Middle frontal gyrus (tissue), 1 donor: ENCODE measurements around the gene TMPRSS7.
A peak's percentile ranks its signal among the peaks of the same experiment; 100 is the strongest.
"Not testable (repeated sequence)": the region's sequence is repeated elsewhere in the genome, so short reads cannot be mapped to it uniquely, and the experiment has no call there.

Experiments
- DNase-seq: peaks from one replicate; pipeline ENCODE4 v3.0.0-alpha.2; 2015; ENCODE audit warnings: low spot score; ENCODE audit errors: extremely low spot score

TMPRSS7 gene

DNA sequence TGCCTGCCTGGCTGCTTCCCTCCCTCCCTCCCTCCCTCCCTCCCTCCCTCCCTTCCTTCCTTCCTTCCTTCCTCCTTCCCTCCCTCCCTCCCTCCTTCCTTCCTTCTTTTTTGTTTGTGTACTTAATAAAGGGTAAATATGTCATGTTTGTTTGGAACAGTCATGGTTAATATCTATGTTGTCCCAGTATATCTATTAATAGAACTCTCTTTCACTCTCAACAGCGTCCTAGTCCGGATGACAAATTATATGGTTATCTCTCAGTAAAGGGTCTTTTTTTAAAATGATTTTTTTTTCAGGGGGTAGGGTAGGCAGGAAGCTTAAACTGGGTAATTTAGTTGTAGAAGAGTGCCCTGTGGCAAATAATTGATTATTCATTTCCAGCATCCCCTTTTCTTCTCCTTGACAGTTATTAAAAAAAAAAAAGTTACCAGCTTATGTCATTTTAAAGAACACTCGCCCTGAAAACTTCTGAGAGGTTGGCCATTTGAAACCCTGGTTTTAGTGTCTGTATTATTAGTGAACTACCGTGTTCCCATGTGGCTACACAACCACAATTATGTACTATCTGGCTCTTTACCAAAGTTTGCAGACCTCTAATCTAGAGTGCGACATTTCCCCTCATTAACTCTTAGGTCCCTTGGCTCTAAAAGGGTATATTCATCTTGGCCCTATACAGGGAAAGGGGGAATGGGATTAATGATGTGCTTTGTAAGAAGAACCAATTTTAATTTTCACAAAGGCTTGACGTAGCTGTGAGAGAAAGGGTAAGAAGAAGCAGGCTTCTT lies 22.1 kb upstream of the TMPRSS7 start:
- no peak for DNase-seq

DNA sequence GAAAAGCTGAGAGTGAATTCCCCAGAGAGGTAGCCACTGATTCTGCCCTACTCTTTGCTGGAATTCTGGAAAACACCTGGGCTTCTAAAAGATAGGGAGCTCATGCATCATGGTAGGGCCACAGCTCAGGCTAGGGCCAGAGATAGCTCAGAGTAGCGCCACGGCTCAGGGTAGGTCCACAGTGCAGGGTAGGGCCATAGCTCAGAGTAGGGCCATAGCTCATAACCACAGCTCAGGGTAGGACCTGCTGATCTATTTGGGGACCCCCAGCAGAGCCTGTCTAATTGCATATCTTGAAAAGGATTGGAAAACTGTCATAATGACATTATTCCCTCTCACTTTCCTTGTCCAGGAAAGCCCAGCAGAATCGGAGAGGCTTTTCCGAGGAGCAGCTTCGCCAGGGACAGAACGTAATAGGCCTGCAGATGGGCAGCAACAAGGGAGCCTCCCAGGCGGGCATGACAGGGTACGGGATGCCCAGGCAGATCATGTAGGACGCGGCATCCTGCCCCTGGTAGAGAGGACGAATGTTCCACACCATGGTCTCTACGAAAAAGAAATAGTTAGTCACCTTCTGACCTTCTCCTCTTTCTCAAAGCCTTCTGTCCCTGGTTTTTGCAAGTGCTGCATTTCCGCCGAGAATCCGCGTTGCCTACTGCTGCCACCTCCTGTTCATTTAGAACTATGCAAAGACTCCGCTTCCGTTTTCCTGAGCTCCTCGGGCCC lies 21.3 kb upstream of the TMPRSS7 start:
- DNase-seq = peak; percentile 57

DNA sequence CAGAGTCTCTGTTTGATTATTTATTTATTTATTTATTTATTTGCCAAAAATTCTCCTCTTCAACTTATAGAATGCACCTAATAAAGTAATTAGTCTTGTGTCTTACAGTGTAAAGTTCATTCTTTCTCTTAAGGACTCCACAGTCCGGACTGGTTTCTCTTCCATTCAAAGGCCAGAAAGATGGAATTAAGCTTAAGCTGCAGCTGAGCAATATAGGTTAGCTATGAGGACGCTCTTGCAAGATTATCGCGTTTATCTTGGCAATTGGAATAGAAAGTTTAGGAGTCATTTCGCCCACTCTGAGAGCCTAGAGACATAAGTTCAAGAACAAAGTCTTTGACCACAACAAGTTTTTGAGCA lies 20.8 kb upstream of the TMPRSS7 start:
- no peak for DNase-seq

DNA sequence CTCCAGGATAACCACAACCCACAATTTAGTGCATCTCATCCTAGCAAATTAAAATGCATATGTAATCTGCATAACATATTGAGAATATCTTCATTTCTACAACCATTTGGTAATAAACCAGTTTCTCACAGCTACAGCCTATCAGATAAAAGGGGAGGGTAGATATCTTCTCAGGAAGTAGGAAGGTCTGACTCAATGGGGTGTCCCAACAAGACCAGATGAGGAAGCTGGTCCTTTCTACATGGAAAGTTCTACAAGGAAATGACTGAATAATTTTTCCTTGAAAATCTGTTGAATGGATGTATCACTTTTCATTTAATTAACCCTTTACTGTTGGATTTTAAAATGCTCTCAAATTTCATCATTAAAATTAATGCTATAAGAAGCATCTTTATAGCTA lies 17.4 kb upstream of the TMPRSS7 start:
- no peak for DNase-seq

DNA sequence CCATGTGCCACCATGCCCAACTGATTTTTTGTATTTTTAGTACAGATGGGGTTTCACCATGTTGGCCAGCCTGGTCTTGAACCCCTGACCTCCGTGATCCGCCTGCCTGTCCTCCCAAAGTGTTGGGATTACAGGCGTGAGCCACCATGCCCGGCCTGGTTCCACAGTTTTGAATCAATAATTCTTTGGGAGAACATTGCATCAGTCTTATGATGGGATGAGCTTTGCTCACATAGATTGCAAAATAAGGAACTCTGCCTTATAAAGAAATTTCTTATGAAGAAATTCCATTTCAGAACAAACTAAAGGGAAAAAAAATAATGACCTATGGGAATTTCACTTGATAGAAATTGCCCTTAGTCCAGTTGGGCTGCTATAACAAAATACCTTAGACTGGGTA lies 15.8 kb upstream of the TMPRSS7 start:
- no peak for DNase-seq

DNA sequence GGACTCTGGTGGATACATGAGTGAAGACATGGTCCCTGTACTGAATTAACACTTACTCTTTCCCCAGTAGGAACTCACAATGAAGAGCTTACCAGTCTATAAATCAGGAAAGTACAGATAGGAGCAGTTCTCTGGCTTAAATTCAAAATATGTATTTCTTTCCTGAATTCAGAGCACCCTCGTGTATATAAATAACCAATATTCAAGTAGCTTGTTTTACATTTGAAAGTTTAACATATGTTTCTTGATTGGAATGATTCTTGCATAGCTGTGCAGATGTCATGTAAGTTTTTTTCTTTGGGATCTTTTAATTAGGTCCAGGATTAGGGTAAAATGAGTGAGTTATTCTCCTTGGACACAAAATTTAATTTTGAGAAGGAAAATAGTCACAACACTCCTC lies 14.8 kb upstream of the TMPRSS7 start:
- DNase-seq = no peak

DNA sequence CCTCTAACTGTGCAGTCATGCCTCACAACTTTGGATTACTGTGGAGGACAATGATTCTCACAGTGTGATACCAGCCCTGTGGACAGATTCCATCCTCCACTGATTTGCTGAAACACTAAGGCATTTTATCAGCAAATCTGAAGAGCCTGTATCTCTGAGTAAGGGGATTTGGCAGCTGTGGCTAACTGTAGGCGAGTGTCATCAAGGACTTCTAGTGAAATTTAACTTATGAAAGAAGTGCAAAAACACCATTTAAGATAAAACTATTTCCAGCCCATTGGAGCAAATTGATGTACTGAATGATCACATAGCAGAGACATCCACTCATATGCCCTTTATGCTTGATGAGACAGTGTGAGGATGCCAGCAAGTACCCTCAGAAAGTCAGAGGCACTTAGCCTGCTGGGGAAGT lies 13.9 kb upstream of the TMPRSS7 start:
- DNase-seq = no peak

DNA sequence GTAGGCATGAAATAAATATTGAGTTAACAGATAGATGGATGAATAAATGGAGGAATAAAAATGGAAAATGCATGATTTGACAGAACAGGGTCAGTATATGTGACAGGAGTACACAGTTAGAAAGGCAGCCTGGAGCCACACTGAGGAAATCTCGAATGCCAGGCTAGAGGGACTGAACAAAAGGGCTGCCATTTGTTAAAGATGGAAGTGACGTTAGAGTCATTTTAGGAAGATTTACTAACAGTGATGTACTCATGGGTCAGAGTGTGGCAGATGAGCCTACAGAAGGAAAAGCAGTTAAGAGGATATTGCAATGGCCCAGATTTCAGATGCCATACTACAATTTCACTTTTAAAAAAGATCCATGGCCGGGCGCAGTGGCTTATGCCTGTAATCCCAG lies 7.4 kb upstream of the TMPRSS7 start:
- DNase-seq = no peak

DNA sequence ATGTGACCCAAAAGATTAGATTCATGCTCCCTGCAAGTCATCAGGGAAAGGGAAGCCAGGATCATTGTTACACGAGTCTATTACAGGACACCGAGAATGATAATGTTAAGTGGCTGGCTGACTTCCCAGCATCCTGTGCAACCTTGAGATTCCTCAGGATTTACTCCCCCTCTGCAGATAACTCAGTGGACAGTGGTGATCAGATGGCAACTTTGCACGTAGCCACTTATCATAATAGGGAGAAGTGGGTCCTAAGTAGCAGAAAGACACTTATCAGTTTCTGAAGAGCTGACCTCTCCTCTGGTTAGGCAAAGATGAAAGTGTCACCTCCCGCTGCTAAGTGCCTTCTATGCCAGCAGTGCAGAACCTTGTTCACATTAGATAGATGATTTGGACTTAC lies 6.7 kb upstream of the TMPRSS7 start:
- no peak for DNase-seq

DNA sequence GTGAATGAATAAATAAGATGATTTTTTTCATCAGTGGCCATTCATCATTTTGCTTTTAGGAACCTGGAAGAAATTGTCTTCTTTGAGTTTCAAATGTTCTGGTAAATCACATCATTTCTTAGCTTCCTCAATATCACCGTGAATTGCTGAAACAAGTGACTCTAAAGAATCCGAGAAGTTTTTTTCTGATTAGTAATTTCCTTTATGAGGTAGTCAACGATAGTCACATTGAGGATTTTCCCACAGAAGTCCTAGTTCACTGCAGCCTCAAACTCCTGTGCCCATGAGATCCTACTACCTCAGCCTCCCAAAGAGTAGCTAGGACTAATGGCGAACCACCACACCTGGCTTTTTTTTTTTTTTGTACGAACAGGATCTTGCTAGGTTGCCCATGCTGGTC lies 3.6 kb upstream of the TMPRSS7 start:
- DNase-seq = no peak

DNA sequence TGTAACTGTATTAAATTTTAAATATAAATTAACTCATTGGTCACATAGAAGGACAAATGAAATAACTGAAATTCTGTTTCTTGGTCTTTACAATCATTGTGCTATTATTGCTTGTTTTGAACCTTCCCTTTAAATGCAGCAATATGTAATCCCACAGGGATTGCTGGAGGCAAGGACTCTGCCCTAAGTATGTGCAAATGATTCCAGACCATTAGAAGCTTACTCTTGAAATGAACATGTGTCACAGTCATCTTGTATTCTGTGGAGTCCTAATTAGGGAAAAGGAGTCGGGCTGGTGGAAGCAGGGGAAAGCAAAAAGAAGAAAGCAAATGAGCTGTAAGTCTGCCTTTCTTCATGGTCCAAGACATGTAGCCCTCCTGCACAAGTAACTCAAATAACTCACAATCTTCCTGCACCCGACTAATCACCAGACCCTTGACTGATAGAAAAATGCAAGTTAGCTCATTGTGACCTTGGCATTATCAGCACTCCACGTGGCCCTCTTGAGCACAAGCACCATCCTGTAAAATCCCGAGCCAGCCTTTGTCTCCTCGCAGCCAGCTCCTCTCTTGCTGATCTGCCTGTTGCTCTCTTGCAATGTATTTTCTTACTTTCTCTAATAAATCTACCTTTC lies 2.3 kb upstream of the TMPRSS7 start:
- DNase-seq = no peak

DNA sequence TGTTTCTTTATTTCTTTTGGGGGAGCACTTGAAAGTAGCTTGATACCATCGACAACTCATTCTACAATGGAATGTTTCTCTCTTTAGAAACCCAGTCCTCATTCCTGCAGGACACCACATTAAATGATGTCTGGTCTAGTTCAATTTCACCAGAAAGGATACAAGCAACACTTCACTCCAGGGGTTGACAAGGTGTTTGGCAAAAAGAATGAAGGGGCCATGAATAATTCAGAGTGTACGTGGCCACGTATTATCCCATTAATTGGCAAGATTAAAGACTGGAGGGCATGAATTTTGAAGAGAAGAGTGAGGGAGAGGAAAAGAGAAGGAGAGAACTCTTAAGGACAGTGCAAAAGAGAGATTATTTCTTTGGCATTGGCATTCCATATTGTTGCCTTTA lies 705 bp downstream of the TMPRSS7 start:
- DNase-seq = no peak

DNA sequence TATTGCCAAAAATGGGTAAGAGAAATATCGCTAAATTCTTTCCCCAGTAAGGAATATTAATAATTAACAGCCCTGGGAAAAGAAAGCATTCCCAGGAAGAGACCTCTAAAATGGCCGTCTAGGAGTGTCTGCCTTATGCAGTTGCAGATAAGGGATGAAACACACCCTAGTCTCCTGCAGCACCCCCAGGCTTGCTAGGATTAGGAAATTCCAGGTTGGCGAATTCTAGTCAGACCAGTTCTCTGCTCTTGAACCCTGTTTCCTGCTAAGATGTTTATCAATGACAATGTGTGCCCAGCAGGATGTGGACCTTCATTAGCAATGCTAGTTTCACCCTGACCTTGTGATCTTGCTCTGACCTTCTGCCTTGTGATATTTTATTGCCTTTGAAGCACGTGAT lies 2.7 kb downstream of the TMPRSS7 start:
- not testable (repeated sequence) for DNase-seq

DNA sequence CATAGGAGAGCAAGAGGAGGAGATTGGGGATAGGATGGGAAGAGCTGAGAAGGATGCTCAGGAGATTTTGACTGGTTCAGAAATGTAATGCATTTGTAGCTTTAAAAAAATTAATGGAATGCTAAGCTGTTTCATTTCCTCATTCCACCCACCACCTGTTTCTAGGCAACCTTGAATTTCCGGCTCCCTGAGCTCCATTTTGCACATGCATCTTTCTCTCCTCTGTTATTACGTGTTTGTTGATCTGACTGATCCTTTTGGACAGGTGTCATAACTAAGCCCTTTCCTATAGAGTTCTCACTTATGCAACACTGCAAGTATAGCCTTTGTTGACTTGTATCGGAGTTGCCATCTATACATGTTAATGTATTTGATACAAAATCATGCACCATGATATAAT lies 4.3 kb downstream of the TMPRSS7 start:
- DNase-seq = no peak

DNA sequence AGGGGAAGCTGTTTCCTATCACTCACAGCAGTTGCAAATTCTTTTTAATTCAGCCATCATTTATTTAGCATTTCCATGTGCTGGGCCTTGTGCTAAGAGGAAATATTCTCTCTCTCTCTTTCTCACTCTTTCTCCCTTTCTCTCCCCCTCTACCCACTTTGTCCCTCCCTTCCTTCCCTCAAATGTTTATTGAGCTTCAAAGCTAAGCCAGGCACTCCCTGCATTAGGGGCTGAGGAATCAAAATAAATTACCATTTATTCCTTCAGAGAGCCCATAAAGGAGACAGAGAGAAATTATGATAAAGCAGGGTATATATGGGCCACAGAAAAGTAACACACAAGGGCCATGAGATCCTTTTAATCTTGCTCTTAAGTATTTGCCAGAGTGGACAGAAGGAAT lies 6.8 kb downstream of the TMPRSS7 start:
- no peak for DNase-seq

DNA sequence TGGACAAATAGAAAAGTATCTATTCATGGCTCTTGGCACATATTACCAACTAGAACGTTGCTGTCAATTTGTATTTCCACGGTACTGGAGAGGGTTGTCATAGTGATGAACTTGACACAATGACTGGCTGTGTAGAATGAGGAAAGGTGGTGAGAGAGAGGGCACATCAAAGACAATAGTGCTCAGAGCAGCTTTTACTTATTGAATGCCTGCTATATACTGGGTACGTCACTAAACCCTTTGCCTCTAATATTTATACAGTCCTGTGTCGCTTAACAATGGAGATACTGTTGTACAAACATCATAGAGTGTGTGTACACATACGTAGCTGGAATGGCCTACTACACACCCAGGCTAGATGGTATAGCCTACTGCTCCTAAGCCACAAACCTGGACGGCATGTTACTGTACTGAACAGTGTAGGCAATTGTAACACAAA lies 8.3 kb downstream of the TMPRSS7 start:
- no peak for DNase-seq

DNA sequence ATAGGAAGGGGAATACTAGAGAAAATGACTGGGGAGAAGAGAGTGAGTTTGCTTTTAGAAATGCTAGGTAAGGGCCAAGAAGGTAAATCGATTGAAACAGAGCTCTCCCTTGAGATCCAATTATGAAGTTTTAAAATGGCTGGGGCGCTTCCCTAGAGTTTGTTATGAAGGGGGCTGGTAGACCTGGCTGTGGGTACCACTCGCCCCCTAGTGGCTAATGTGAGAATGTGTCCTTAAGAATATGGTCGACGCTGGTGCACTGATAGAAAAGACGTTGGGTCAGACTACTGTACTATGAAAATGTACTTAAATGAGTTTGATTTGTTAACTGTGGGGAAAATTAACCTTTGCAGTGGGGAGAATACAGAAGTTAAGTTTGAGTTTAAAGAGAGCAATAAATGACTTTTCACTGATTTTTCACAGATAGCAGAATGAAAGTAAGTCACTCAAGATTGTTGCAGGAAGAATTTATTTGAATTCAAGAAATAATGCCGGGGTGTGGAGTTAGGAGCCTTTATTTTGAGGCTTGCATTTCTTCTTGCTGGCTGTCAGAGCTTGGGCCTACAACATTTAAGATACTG lies 9.2 kb downstream of the TMPRSS7 start:
- DNase-seq = peak; percentile 27

DNA sequence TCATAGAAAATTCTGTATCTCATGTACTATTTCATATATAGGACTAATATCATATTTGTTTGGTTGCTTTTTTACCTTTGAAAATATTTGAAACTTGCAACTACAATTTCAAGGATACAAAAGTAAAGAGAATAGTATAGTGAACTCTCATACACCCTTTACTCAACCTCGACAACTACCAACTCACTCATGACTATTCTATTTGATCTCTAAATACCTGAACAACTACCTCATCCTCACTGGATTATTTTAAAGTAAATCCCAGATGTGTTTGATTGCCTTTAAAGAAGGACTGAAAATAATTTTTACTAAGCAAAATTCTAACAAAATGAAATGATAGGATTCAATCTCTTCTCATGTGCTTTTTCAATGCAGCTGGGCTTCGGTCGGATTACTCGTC lies 12.1 kb downstream of the TMPRSS7 start:
- no peak for DNase-seq

DNA sequence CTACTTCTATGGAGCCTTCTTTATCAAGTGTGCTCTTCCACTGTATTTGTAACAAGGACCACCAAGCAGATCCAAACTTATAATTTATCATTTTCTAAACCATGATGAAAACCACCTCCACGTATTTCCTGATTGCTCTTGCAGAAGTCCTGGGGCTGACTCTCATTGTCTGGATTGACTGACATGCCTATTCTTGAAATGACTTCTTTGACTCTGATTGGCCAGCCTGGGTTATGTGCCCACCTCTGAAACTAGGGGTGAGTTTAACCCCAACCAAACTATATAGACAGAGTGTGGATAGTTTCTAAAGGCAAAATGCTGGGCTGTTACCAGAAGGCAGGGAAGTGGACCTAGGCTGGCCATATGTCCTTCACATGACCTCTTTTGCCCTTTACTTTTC lies 12.7 kb downstream of the TMPRSS7 start:
- no peak for DNase-seq

DNA sequence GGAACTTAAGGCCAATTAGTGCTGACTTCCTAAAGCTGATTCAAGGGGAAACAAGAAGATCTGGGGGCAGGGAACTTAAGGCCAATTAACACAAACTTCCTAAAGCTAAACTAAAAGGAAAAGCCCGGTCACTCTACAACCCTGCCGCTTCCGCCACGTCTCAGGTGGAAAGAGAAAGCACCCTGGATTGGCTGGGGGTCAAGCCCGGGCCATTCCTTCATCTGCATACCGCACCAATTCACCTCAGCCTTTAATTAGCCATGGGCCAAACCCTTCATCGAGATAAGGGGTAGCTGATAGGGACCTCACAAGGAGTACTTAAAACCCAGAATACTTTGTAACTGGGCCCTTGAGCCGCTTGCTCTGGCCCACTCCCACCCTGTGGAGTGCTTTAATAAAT lies 14.4 kb downstream of the TMPRSS7 start:
- no peak for DNase-seq

DNA sequence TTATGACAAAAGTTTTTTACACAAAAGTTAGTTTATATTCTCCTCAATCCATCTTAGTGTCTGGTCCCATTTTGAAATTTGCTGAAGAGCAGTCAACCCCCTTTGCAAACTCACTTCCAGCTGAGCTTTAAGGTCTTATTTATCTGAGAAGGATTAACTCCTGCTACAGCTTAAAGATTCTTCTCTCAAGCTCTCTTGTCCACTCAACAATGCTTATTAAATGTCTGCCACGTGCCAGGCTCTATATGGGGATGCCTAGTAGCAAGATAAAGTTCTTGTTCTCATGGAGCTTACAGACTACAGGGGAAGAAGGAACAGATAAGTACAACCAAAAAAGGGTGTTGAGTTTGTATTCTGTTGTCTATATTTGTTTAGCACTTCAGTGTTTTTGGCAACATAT lies 18.7 kb downstream of the TMPRSS7 start:
- no peak for DNase-seq

DNA sequence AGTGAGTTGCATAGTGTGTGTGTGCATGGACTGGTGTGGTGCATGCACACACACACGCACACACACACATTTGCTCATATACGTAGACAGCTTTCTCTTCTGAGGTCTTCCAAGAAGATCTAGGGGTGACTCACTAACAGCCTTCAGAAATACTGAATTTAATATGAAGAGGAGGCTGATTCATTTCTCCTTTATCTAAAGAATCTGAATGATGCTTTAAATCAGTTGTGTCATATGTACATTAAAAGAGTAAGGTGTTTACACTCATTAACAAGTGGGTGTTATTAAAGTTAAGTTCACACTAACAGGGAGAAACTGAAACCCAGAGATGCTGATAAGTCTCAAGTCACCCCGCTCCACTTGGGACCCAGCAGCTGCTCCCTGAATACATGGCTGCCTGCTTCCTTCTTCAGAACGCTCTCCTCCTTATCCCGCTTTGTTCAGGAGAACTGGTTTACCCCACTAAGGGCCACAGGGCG lies 22.0 kb downstream of the TMPRSS7 start:
- no peak for DNase-seq
